ENCODE measurements around the gene RPL12. TPM values are rescaled to one million over a fixed set of nuclear protein-coding genes. Genes with fewer than 3 reads are reported as not detected.

Gene RPL12
- polyA plus RNA-seq, 1 donor (not counting 4 experiments of a cell fraction or from before 2014, with no cell fraction given), result 2,671 TPM

GRCh38 chr9:127421057-127421456 is 30.1 kb downstream of the RPL12 start:
- no peak overlapping the region for H3K4me3 ChIP-seq (ENCODE audit: control insufficient read depth in 2 of 3, extremely low read depth in 1 of 3, insufficient read depth in 2 of 3, low read depth in 1 of 3, low read length in 3 of 3)
- peaks cover 2% of the 10 kb centered on the region for H3K9me1 ChIP-seq (ENCODE audit: control insufficient read depth, extremely low read depth, insufficient read depth, low read length)
- no peak overlapping the region for H3K27ac ChIP-seq (ENCODE audit: control insufficient read depth, insufficient read depth, low read length)
- TF ChIP-seq CTCF (optimal IDR thresholded peaks at IDR 0.05 in 1 of 3, IDR thresholded peaks at IDR 0.05 in 1 of 3, conservative IDR thresholded peaks at IDR 0.05 in 1 of 3; ENCODE audit: extremely low read depth in 1 of 3, insufficient read depth in 2 of 3, low read length in 3 of 3) (no peak), EZH2 (IDR thresholded peaks at IDR 0.05; ENCODE audit: low read length) (no peak)
- no peaks in the 10 kb centered on the region for H3K27me3 ChIP-seq (ENCODE audit: control insufficient read depth, extremely low read depth, insufficient read depth, low read length)
- no peaks in the 10 kb centered on the region for H3K9me3 ChIP-seq (ENCODE audit: control insufficient read depth, low read depth, low read length)
- no peak overlapping the region for H2AFZ ChIP-seq (ENCODE audit: control insufficient read depth, low read length)
- peaks cover 13% of the 10 kb centered on the region for H4K20me1 ChIP-seq (ENCODE audit: control insufficient read depth, extremely low read depth, insufficient read depth, low read length)
- H3K36me3 ChIP-seq (ENCODE audit: control insufficient read depth in 2 of 2, extremely low read depth in 1 of 2, insufficient read depth in 2 of 2, low read length in 2 of 2), result no peaks in the 10 kb centered on the region
- peaks cover 45% of the 10 kb centered on the region for H3K4me1 ChIP-seq (ENCODE audit: control insufficient read depth, extremely low read depth, insufficient read depth, low read length)
- no peak for DNase-seq (ENCODE audit: low read depth, low spot score)
- no peak overlapping the region for H3K4me2 ChIP-seq (ENCODE audit: control insufficient read depth, extremely low read depth, insufficient read depth, low read depth, low read length)
- dilution Hi-C loops (cut with MboI; ENCODE audit: extremely low pct_ligation_motif_present, low sequenced_read_pairs), result no loop called here
- FAIRE-seq, result no peak
- no peak overlapping the region for H3K9ac ChIP-seq (ENCODE audit: control insufficient read depth, extremely low read depth, insufficient read depth, low read length)
- peaks cover 18% of the 10 kb centered on the region for H3K79me2 ChIP-seq (ENCODE audit: control insufficient read depth, insufficient read depth, low read length)

GRCh38 chr9:127419348-127419747 is 31.9 kb downstream of the RPL12 start:
- Histone ChIP-seq H3K79me2 (ENCODE audit: control insufficient read depth, insufficient read depth, low read length) (peaks cover under 1% of the 10 kb centered on the region), H3K4me2 (ENCODE audit: control insufficient read depth, extremely low read depth, insufficient read depth, low read depth, low read length) (no peak overlapping the region), H3K9ac (ENCODE audit: control insufficient read depth, extremely low read depth, insufficient read depth, low read length) (no peak overlapping the region), H3K4me1 (ENCODE audit: control insufficient read depth, extremely low read depth, insufficient read depth, low read length) (peaks cover 34% of the 10 kb centered on the region), H3K27me3 (ENCODE audit: control insufficient read depth, extremely low read depth, insufficient read depth, low read length) (no peaks in the 10 kb centered on the region), H3K27ac (ENCODE audit: control insufficient read depth, insufficient read depth, low read length) (no peak overlapping the region), H3K36me3 (ENCODE audit: control insufficient read depth in 2 of 2, extremely low read depth in 1 of 2, insufficient read depth in 2 of 2, low read length in 2 of 2) (no peaks in the 10 kb centered on the region), H3K4me3 (ENCODE audit: control insufficient read depth in 2 of 3, extremely low read depth in 1 of 3, insufficient read depth in 2 of 3, low read depth in 1 of 3, low read length in 3 of 3) (no peak overlapping the region), H3K9me3 (ENCODE audit: control insufficient read depth, low read depth, low read length) (no peaks in the 10 kb centered on the region), H2AFZ (ENCODE audit: control insufficient read depth, low read length) (no peak overlapping the region), H3K9me1 (ENCODE audit: control insufficient read depth, extremely low read depth, insufficient read depth, low read length) (peaks cover 2% of the 10 kb centered on the region), H4K20me1 (ENCODE audit: control insufficient read depth, extremely low read depth, insufficient read depth, low read length) (peaks cover 13% of the 10 kb centered on the region)
- no peak for DNase-seq (ENCODE audit: low read depth, low spot score)
- dilution Hi-C loops (cut with MboI; ENCODE audit: extremely low pct_ligation_motif_present, low sequenced_read_pairs), result no loop called here
- TF ChIP-seq EZH2 (IDR thresholded peaks at IDR 0.05; ENCODE audit: low read length) (no peak), CTCF (optimal IDR thresholded peaks at IDR 0.05 in 1 of 3, IDR thresholded peaks at IDR 0.05 in 1 of 3, conservative IDR thresholded peaks at IDR 0.05 in 1 of 3; ENCODE audit: extremely low read depth in 1 of 3, insufficient read depth in 2 of 3, low read length in 3 of 3) (no peak)
- no peak for FAIRE-seq
